Measurements from ENCODE around the gene AGBL4. TPM values are rescaled to one million over a fixed set of nuclear protein-coding genes. Genes with fewer than 3 reads are reported as not detected.

AGBL4 gene
- total and polyA plus RNA-seq, 9 of the 15 experiments (the other 6 are each of a cell fraction or from before 2014, with no cell fraction given), result 0.11 TPM; not detected in 7

DNA sequence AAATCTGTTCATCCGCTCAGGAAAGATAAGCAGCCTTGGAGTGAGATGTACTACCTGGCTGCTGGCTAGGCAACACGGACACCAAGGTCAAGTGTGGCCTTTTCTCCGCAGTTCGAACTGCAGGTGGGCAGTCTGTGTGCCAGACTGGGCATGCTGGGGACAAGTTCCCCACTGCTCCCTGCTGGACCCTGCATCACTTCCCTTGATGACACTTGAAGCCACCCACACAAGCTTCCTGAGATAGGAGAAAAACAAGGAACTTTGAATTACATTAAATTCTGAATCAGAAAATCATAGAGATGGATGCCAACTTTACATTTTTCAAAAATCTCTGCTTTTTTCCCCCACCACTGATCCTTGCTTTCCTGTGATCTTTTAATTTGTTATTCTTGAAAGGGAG lies 1285.4 kb downstream of the AGBL4 start:
- Histone ChIP-seq H3K4me3 (no peak overlapping the region), H3K4me1 (replicated peaks in 1 of 2; ENCODE audit: control insufficient read depth in 2 of 2, insufficient read depth in 2 of 2, low read length in 2 of 2) (no peaks in the 10 kb centered on the region), H3K27ac (ENCODE audit: extremely low read depth, low read depth, low read length) (no peak overlapping the region), H3K9ac (ENCODE audit: insufficient read depth in 1 of 2, low read depth in 2 of 2, low read length in 2 of 2) (no peak overlapping the region), H3K4me2 (ENCODE audit: insufficient read depth, low read length) (no peak overlapping the region), H4K20me1 (replicated peaks; ENCODE audit: control insufficient read depth, insufficient read depth, low read length) (no peaks in the 10 kb centered on the region), H3K9me3 (replicated peaks; ENCODE audit: control insufficient read depth, insufficient read depth, low read depth, low read length) (no peaks in the 10 kb centered on the region; the same call in 1 of the 2 replicates), H3K79me2 (ENCODE audit: control insufficient read depth, insufficient read depth, low read length) (no peaks in the 10 kb centered on the region), H2AFZ (ENCODE audit: low read depth, low read length) (no peak overlapping the region), H3K36me3 (ENCODE audit: control insufficient read depth, insufficient read depth, low read length) (no peaks in the 10 kb centered on the region), H3K9me1 (ENCODE audit: control insufficient read depth, insufficient read depth, low read length) (no peaks in the 10 kb centered on the region), H3K27me3 (ENCODE audit: control insufficient read depth in 2 of 2, insufficient read depth in 2 of 2, low read length in 2 of 2) (no peaks in the 10 kb centered on the region)
- CTCF ChIA-PET (ENCODE audit: low intra/inter-chr PET ratio), result no interaction called here
- 0% methylated on average over 4 of the region's 4 CpGs for WGBS (ENCODE audit: insufficient coverage, low coverage, missing lambda C conversion rate)
- intact Hi-C loops (cut with micrococcal nuclease), result no loop called here
- in situ Hi-C loops (cut with MboI), result no loop called here
- TF ChIP-seq BCL6 (CRISPR knock-in tag; IDR thresholded peaks at IDR 0.05) (no peak), SMAD3 (CRISPR knock-in tag; conservative IDR thresholded peaks at IDR 0.05) (no peak), ETV5 (CRISPR knock-in tag; IDR thresholded peaks at IDR 0.05; ENCODE audit: low read depth) (no peak), RFX7 (CRISPR knock-in tag; IDR thresholded peaks at IDR 0.05) (no peak)
- TF ChIP-seq, protein P1, sequence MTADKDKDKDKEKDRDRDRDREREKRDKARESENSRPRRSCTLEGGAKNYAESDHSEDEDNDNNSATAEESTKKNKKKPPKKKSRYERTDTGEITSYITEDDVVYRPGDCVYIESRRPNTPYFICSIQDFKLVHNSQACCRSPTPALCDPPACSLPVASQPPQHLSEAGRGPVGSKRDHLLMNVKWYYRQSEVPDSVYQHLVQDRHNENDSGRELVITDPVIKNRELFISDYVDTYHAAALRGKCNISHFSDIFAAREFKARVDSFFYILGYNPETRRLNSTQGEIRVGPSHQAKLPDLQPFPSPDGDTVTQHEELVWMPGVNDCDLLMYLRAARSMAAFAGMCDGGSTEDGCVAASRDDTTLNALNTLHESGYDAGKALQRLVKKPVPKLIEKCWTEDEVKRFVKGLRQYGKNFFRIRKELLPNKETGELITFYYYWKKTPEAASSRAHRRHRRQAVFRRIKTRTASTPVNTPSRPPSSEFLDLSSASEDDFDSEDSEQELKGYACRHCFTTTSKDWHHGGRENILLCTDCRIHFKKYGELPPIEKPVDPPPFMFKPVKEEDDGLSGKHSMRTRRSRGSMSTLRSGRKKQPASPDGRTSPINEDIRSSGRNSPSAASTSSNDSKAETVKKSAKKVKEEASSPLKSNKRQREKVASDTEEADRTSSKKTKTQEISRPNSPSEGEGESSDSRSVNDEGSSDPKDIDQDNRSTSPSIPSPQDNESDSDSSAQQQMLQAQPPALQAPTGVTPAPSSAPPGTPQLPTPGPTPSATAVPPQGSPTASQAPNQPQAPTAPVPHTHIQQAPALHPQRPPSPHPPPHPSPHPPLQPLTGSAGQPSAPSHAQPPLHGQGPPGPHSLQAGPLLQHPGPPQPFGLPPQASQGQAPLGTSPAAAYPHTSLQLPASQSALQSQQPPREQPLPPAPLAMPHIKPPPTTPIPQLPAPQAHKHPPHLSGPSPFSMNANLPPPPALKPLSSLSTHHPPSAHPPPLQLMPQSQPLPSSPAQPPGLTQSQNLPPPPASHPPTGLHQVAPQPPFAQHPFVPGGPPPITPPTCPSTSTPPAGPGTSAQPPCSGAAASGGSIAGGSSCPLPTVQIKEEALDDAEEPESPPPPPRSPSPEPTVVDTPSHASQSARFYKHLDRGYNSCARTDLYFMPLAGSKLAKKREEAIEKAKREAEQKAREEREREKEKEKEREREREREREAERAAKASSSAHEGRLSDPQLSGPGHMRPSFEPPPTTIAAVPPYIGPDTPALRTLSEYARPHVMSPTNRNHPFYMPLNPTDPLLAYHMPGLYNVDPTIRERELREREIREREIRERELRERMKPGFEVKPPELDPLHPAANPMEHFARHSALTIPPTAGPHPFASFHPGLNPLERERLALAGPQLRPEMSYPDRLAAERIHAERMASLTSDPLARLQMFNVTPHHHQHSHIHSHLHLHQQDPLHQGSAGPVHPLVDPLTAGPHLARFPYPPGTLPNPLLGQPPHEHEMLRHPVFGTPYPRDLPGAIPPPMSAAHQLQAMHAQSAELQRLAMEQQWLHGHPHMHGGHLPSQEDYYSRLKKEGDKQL (CRISPR knock-in tag; IDR thresholded peaks at IDR 0.05; ENCODE audit: borderline replicate concordance), result no peak
- TF ChIP-seq, protein P2, sequence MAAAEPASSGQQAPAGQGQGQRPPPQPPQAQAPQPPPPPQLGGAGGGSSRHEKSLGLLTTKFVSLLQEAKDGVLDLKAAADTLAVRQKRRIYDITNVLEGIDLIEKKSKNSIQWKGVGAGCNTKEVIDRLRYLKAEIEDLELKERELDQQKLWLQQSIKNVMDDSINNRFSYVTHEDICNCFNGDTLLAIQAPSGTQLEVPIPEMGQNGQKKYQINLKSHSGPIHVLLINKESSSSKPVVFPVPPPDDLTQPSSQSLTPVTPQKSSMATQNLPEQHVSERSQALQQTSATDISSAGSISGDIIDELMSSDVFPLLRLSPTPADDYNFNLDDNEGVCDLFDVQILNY (CRISPR knock-in tag; IDR thresholded peaks at IDR 0.05), result no peak
- no TSS peak for BruUV-seq (replicated peaks)
- no peak for FAIRE-seq
- POLR2A ChIA-PET, result no interaction called here
- no peak for ATAC-seq
- no peak for DNase-seq (ENCODE audit: extremely low read depth in 1 of 4, low spot score in 3 of 4)
